NCI-H2196 (cell line): ENCODE results near the gene USP10.

Source experiments
- DNase-seq: peaks from one replicate; lab custom pipeline; 2025; ENCODE audit not compliant: unreplicated experiment; lab: John Stamatoyannopoulos, UW

The USP10 gene

GRCh38 chr16:84699712-84700445 is at the start of gene USP10:
Gene USP10 (plus strand): TSS chr16:84700000. CDS start chr16:84700091, 91 bp downstream.
- peak; percentile 74 for DNase-seq

- DNase-seq = no peak
These were observed 49.5 kb upstream of the USP10 start for GRCh38 chr16:84650062-84650991.

- no peak for DNase-seq
These were observed 47.2 kb upstream of the USP10 start for GRCh38 chr16:84652566-84652965.

- no peak for DNase-seq
These were observed 45.6 kb upstream of the USP10 start for GRCh38 chr16:84654238-84654637.

- DNase-seq = no peak
These were observed 44.8 kb upstream of the USP10 start for GRCh38 chr16:84654998-84655397.

- no peak for DNase-seq
These were observed 43.2 kb upstream of the USP10 start for GRCh38 chr16:84656649-84657048.

GRCh38 chr16:84657229-84657837 is 42.5 kb upstream of the USP10 start:
- no peak for DNase-seq

GRCh38 chr16:84658690-84659089 is 41.1 kb upstream of the USP10 start:
- no peak for DNase-seq

- DNase-seq = no peak
These were observed 40.0 kb upstream of the USP10 start for GRCh38 chr16:84659656-84660300.

- no peak for DNase-seq
These were observed 38.8 kb upstream of the USP10 start for GRCh38 chr16:84660973-84661372.

GRCh38 chr16:84661418-84662060 is 38.3 kb upstream of the USP10 start:
- no peak for DNase-seq

- no peak for DNase-seq
These were observed 37.3 kb upstream of the USP10 start for GRCh38 chr16:84662471-84662870.

GRCh38 chr16:84663433-84664101 is 36.2 kb upstream of the USP10 start:
- no peak for DNase-seq

GRCh38 chr16:84665359-84665758 is 34.4 kb upstream of the USP10 start:
- no peak for DNase-seq

GRCh38 chr16:84665843-84666242 is 34.0 kb upstream of the USP10 start:
- DNase-seq = no peak

GRCh38 chr16:84667600-84668309 is 32.0 kb upstream of the USP10 start:
- no peak for DNase-seq

GRCh38 chr16:84670063-84670462 is 29.7 kb upstream of the USP10 start:
- DNase-seq = no peak

- DNase-seq = peak; percentile 32
These were observed 27.3 kb upstream of the USP10 start for GRCh38 chr16:84672276-84673202.

GRCh38 chr16:84673203-84673535 is 26.6 kb upstream of the USP10 start:
- DNase-seq = no peak
